Transverse colon (tissue), 4 donors: ENCODE measurements around the gene APOF. TPM values are rescaled to one million over a fixed set of nuclear protein-coding genes. Genes with fewer than 3 reads are reported as not detected.
A peak's percentile ranks its signal among the peaks of the same experiment; 100 is the strongest.

Experiments
- DNase-seq: peaks from one replicate; pipeline ENCODE4 v3.0.0-alpha.2; 2019
- H3K27ac ChIP-seq, 4 donors: fragments of 200-600 bp; sonication (generic); 2 replicates each; pipeline ENCODE4 v1.5.1; 2016 to 2018; ENCODE audit warnings: inconsistent platforms in 4 of 4
- H3K27me3 ChIP-seq: fragments of 200-600 bp; sonication (generic); 2 replicates; pipeline ENCODE4 v1.5.1; 2017; ENCODE audit warnings: inconsistent platforms
- H3K36me3 ChIP-seq, 4 donors: fragments of 200-600 bp; sonication (generic); 2 replicates each; pipeline ENCODE4 v1.5.1; 2017 to 2019; ENCODE audit warnings: inconsistent platforms in 4 of 4
- H3K4me1 ChIP-seq, 4 donors: fragments of 200-600 bp; sonication (generic); 2 replicates each; pipeline ENCODE4 v1.5.1; 2017 to 2020; ENCODE audit warnings: inconsistent platforms in 4 of 4
- H3K4me3 ChIP-seq, 4 donors: fragments of 200-600 bp; sonication (generic); 1 replicate in 1 of 4; 2 replicates in 3 of 4; pipeline versions ENCODE4 v1.5.1 to v1.6.1; 2017 to 2019; ENCODE audit warnings: inconsistent platforms in 4 of 4
- H3K9me3 ChIP-seq, 2 donors: fragments of 200-600 bp; sonication (generic); 2 replicates each; pipeline ENCODE4 v1.5.1; 2017 to 2019; ENCODE audit warnings: inconsistent platforms in 2 of 2
- EP300 ChIP-seq: sonication (generic); formaldehyde crosslinking; IDR thresholded peaks from one replicate; pipeline ENCODE4 v1.6.1; 2017; ENCODE audit warnings: antibody characterized with exemption, low read depth
- POLR2A ChIP-seq: fragments of 450-650 bp; IDR thresholded peaks from one replicate; pipeline ENCODE4 v1.6.1; 2016; ENCODE audit warnings: antibody characterized with exemption, mild to moderate bottlenecking, moderate library complexity
- POLR2AphosphoS5 ChIP-seq, 3 donors: sonication (generic); formaldehyde crosslinking; IDR thresholded peaks; one replicate each; pipeline ENCODE4 v1.6.1; 2016; ENCODE audit warnings: antibody characterized with exemption in 3 of 3
- WGBS, 2 donors: methylation state at CpG; one replicate each; pipeline ENCODE4 v1.1.5; 2018; ENCODE audit warnings: low coverage in 1 of 2; 5-methylcytosine and 5-hydroxymethylcytosine counted together
- in situ Hi-C, 4 donors: fragments of 200-750 bp; cut with MboI; loops; one replicate each; pipeline versions ENCODE4 v1.15.0 to v1.15.1; 2017; ENCODE audit warnings: low sequenced_read_pairs in 3 of 4, low pct_ligation_motif_present in 1 of 4, low pct_unique_long_range_greater_than_20kb in 1 of 4
- intact Hi-C: fragments of 100-400 bp; cut with DNase I; formaldehyde crosslinking; loops from one replicate; pipeline ENCODE4 v1.15.1; 2023; ENCODE audit warnings: low total_unique reads
- total RNA-seq, 4 donors: library from RNA; depleted of rRNA; stranded (reverse); fragments of >200 nt; gene quantifications; one replicate each; pipeline ENCODE4 v1.1.0, GENCODE V29; 2016
- TF ChIP-seq, protein P1 (sequence below), 5 experiments: fragments of 200-600 bp in 3 of 5; fragments of 450-650 bp in 2 of 5; sonication (generic) in 3 of 5; IDR thresholded peaks; 1 replicate in 2 of 5; 2 replicates in 3 of 5; pipeline ENCODE4 v1.5.1; 2016 to 2017; ENCODE audit warnings: antibody characterized with exemption in 5 of 5, inconsistent platforms in 3 of 5, mild to moderate bottlenecking in 2 of 5, moderate library complexity in 1 of 5

The APOF gene
- total RNA-seq, 4 donors from 2014 or later, result not detected

DNA sequence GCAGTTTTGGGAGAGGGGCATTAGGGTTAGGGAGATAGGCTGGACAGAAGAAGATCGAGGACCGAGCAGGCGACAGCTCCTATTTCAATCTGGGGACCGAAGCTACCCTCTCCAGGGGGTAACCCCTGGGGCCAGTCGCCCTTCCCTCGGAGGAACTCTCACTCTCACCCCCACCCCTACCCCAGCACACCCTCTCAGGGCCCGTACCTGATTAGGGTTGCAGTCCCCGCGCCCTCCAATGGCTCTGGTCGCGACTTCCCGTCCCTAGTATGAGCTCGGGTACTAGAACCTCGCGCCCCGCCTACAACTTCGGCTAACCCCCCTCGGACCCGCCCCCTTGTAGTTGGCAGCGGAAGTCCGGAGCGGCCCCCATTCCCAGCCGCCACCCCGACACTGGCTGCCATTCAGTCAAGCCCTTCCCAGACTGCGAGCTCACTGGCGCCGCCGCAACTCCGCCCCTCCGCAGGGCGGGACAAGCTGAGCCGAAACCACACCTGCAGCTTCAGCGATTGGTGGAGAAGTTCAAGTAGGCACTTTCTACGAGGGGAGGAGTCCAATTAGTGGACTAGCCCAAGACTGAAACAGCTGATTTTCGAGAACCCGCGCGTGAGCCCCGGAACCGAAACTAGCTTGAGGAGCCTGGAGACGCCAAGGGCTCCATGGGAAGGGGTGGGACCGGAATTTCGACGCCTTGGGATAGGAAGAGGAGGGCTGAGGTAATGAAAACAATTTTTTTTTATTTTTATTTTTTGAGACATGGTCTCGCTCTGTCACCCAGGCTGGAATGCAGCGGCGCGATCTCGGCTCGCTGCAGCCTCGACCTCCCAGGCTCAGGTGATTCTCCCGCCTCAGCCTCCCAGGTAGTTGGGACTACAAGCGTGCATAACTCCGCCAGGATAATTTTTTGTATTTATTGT is 2.5 kb downstream of the APOF start, which contains the start of gene STAT2:
Gene STAT2, minus strand, starts transcription at position 257 of the 917 bp plus-strand sequence. CDS start 3,536 bp downstream, outside the sequence.
- peak; percentile 53 for TF ChIP-seq EP300
- peak; percentile 84 to 86 (median 85) for TF ChIP-seq POLR2AphosphoS5 (IDR thresholded peaks at IDR 0.05)
- TF ChIP-seq POLR2A, result peak; percentile 89
- TF ChIP-seq, protein P1, sequence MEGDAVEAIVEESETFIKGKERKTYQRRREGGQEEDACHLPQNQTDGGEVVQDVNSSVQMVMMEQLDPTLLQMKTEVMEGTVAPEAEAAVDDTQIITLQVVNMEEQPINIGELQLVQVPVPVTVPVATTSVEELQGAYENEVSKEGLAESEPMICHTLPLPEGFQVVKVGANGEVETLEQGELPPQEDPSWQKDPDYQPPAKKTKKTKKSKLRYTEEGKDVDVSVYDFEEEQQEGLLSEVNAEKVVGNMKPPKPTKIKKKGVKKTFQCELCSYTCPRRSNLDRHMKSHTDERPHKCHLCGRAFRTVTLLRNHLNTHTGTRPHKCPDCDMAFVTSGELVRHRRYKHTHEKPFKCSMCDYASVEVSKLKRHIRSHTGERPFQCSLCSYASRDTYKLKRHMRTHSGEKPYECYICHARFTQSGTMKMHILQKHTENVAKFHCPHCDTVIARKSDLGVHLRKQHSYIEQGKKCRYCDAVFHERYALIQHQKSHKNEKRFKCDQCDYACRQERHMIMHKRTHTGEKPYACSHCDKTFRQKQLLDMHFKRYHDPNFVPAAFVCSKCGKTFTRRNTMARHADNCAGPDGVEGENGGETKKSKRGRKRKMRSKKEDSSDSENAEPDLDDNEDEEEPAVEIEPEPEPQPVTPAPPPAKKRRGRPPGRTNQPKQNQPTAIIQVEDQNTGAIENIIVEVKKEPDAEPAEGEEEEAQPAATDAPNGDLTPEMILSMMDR (IDR thresholded peaks at IDR 0.05), result no peak
- Histone ChIP-seq H3K9me3 (no peaks in the 10 kb centered on the region), H3K27me3 (no peaks in the 10 kb centered on the region), H3K36me3 (peaks cover 0 to 12% (median 3%) of the 10 kb centered on the region in 4 donors), H3K4me3 (peak within 1 kb of the TSS; percentile 47 to 98 (median 60)), H3K27ac (peak within 1 kb of the TSS; percentile 89 to 96 (median 92)), H3K4me1 (peaks cover 8 to 23% (median 12%) of the 10 kb centered on the region in 4 donors)
- DNase-seq, result peak; percentile 99
- intact Hi-C loops, result no loop called here
- WGBS, 2 donors, result 0% methylated on average over 54 of the region's 54 CpGs; no CpG with 5 or more reads in 1 of the 2 donors
- in situ Hi-C loops, result no loop called here

DNA sequence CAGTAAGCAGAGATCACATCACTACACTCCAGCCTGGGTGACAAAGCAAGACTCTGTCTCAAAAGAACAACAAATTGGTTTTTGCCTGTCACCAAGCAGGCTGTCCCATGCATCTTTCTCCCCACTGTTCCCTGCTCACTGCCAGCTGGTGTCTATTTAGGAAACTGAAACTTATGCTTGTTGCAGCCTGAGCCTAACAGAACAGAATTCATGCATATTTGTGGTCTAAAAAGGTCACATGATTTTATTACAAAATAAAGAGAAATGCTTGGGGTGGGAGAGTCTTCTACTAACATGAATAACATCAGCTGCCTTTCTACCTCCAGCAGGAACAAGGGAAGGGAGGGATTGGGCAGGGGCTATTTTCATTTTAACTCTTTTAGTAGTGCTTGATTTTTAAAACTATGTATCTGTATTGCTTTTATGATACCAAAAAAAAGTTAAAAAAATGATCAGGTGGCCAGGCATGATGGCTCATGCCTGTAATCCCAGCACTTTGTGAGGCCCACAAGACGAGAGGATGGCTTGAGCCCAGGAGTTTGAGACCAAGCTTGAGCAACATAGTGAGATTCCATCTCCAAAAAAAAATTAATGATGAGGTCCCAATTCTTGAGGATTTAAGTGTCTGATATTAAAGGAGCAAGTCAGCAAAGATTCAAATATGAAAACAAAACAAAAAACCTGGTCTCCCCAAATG is 3.7 kb downstream of the APOF start:
- H3K4me1 ChIP-seq, result peaks cover 8 to 23% (median 12%) of the 10 kb centered on the region in 4 donors
- peak; percentile 24 for DNase-seq
- WGBS, 2 donors, result 5 to 14% methylated on average over 1 of the region's 1 CpG
- intact Hi-C loops (no loop called here), in situ Hi-C loops (no loop called here)
- H3K27ac ChIP-seq, result peak overlapping the region; percentile 89 to 96 (median 92)
- no peaks in the 10 kb centered on the region for H3K9me3 ChIP-seq
- H3K36me3 ChIP-seq, result peaks cover 0 to 24% (median 8%) of the 10 kb centered on the region in 4 donors
- TF ChIP-seq, protein P1 (IDR thresholded peaks at IDR 0.05), result no peak
- TF ChIP-seq POLR2AphosphoS5 (IDR thresholded peaks at IDR 0.05), result peak; percentile 13 to 36 (median 33)
- TF ChIP-seq EP300, result no peak
- peak; percentile 28 for TF ChIP-seq POLR2A
- H3K27me3 ChIP-seq, result no peaks in the 10 kb centered on the region
- H3K4me3 ChIP-seq, result peak overlapping the region in 3 of 4 donors; percentile 47 to 98 (median 67)

DNA sequence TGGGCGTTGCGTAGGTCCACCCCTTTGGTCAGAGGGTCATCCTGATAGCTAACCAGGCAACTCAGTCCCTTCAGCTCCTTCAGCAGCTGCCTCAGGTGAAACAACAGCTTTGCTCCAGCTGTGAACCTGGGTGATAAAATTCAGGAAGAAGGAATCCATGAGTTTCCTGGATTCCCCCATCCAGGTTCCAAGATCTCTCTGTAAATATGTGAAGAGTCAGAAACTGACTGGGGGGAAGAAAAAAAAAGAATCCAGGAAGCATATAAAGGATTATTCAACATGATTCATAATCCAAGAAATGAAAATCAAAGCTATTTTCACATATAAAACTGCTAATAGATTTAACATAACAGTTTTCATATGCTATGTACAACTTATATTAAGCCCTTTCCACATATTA is 11.3 kb downstream of the APOF start:
- intact Hi-C loops, result no loop called here
- no peak for DNase-seq
- Histone ChIP-seq H3K27ac (no peak overlapping the region), H3K27me3 (no peaks in the 10 kb centered on the region), H3K9me3 (no peaks in the 10 kb centered on the region), H3K4me3 (no peak overlapping the region), H3K36me3 (peaks cover 0 to 85% (median 40%) of the 10 kb centered on the region in 4 donors), H3K4me1 (no peaks in the 10 kb centered on the region)
- in situ Hi-C loops, result no loop called here
- TF ChIP-seq, protein P1 (IDR thresholded peaks at IDR 0.05), result no peak
- no peak for TF ChIP-seq EP300
- TF ChIP-seq POLR2AphosphoS5 (IDR thresholded peaks at IDR 0.05), result no peak
- no peak for TF ChIP-seq POLR2A
- WGBS, 2 donors, result 94% methylated on average over 2 of the region's 2 CpGs; no CpG with 5 or more reads in 1 of the 2 donors

DNA sequence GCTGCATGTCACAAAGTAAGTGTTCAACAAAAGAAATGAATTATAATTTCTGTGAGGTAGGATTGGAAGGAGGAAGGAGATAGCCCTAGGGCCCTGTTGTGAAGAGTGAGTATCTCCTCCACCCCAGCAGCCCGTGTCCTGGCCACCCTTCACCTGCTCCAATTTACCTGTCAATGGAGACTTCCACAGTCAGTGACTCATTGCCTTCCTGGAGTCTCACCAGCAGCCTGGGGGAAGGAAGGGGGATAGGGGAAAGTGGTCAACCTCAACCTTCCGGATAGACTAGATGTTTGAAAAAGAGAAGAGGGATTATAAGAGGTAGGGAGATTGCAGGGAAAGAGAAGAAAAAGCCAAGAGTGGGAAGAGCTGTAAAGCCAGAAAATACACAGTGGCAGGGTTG is 12.0 kb downstream of the APOF start:
- H3K4me1 ChIP-seq, result no peaks in the 10 kb centered on the region
- H3K36me3 ChIP-seq, result peaks cover 0 to 86% (median 41%) of the 10 kb centered on the region in 4 donors
- H3K27ac ChIP-seq, result no peak overlapping the region
- no peaks in the 10 kb centered on the region for H3K27me3 ChIP-seq
- intact Hi-C loops (no loop called here), in situ Hi-C loops (no loop called here)
- WGBS, 2 donors, result 82% methylated on average over 2 of the region's 2 CpGs; no CpG with 5 or more reads in 1 of the 2 donors
- no peak for TF ChIP-seq EP300
- no peak overlapping the region for H3K4me3 ChIP-seq
- no peak for DNase-seq
- H3K9me3 ChIP-seq, result no peaks in the 10 kb centered on the region
